ENCODE measurements around the gene NIPA2.

The NIPA2 gene

DNA sequence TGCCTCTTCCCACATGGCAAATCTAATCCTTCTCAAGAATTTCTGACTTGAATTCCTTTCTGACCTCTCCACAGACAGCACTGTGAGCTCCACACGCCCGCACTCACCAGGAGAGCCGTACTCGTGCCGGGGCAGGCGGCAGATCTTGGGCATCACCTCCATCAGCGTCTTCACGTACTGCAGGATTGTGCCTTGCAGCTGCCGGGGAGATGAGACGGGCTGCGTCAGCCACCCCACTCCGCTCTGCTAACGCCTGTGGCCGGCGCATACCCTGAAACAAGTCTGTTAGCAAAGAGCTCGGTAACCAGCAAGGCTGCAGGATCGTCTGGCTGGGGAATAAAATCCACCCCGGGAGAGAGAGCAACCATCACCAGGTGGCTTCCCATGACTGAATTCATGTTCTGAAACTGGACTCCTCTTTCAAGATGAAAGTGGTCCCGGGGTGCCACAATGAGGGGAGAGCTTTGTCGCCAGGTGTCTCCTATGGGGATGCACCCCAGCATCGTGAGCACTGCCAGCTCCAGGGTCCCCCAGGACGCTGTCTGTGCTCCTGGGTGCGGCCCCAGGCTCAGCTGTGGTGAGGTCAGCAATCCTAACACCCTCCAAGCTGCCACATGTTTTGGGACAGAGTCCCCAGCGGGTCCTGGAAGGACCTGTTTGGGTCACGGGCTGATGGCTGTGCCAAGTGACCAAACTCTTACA, 43.4 kb downstream of the NIPA2 start:
- DNase-seq (ENCODE audit: insufficient read length) (no peak), FAIRE-seq (no peak)
- no peak for TF ChIP-seq POLR2AphosphoS5 (IDR thresholded peaks at IDR 0.05; ENCODE audit: low read depth, low read length)
- no peak for TF ChIP-seq TAF1 (IDR thresholded peaks at IDR 0.05; ENCODE audit: borderline replicate concordance, low read depth, low read length)
- no peak for TF ChIP-seq POLR2A (IDR thresholded peaks at IDR 0.05; ENCODE audit: low read depth, low read length)

GRCh38 chr15:22883196-22883595, 44.7 kb downstream of the NIPA2 start:
- TF ChIP-seq TAF1 (IDR thresholded peaks at IDR 0.05; ENCODE audit: borderline replicate concordance, low read depth, low read length) = no peak
- no peak for TF ChIP-seq POLR2A (IDR thresholded peaks at IDR 0.05; ENCODE audit: low read depth, low read length)
- no peak for TF ChIP-seq POLR2AphosphoS5 (IDR thresholded peaks at IDR 0.05; ENCODE audit: low read depth, low read length)

DNA sequence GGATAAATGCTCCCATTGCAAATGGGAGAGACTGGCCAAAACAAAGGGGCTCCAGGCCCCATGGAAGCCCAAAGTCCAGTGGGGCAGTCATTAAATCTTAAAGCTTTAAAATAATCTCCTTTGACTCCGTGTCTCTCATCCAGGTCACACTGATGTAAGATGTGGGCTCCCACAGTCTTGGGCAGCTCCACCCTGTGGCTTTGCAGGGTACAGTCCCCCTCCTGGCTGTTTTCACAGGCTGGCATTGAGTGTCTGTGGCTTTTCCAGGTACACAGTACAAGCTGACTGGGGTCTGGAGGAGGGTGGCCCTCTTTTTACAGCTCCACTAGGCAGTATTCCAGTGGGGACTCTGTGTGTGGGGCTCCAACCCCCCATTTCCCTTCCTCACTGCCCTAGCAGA, 45.9 kb downstream of the NIPA2 start:
- no peak for FAIRE-seq
- no peak for DNase-seq (ENCODE audit: insufficient read length)
- TF ChIP-seq POLR2A (IDR thresholded peaks at IDR 0.05; ENCODE audit: low read depth, low read length) (no peak), TAF1 (IDR thresholded peaks at IDR 0.05; ENCODE audit: borderline replicate concordance, low read depth, low read length) (no peak), POLR2AphosphoS5 (IDR thresholded peaks at IDR 0.05; ENCODE audit: low read depth, low read length) (no peak)

More at GRCh38 chr15:22883196-22883595, 44.7 kb downstream of the NIPA2 start:
- DNase-seq (ENCODE audit: insufficient read length) = no peak
- no peak for FAIRE-seq

- FAIRE-seq (no peak), DNase-seq (ENCODE audit: insufficient read length) (no peak)
- no peak for TF ChIP-seq POLR2AphosphoS5 (IDR thresholded peaks at IDR 0.05; ENCODE audit: low read depth, low read length)
- TF ChIP-seq TAF1 (IDR thresholded peaks at IDR 0.05; ENCODE audit: borderline replicate concordance, low read depth, low read length) = no peak
Observed at GRCh38 chr15:22885120-22885519, 46.7 kb downstream of the NIPA2 start.

- no peak for TF ChIP-seq TAF1 (IDR thresholded peaks at IDR 0.05; ENCODE audit: borderline replicate concordance, low read depth, low read length)
- no peak for TF ChIP-seq POLR2A (IDR thresholded peaks at IDR 0.05; ENCODE audit: low read depth, low read length)
- no peak for TF ChIP-seq POLR2AphosphoS5 (IDR thresholded peaks at IDR 0.05; ENCODE audit: low read depth, low read length)
- FAIRE-seq = no peak
- no peak for DNase-seq (ENCODE audit: insufficient read length)
Observed at GRCh38 chr15:22887157-22887951, 48.9 kb downstream of the NIPA2 start.

GRCh38 chr15:22888120-22888859, 49.8 kb downstream of the NIPA2 start:
- DNase-seq (ENCODE audit: insufficient read length) = no peak
- no peak for TF ChIP-seq POLR2A (IDR thresholded peaks at IDR 0.05; ENCODE audit: low read depth, low read length)
- no peak for TF ChIP-seq POLR2AphosphoS5 (IDR thresholded peaks at IDR 0.05; ENCODE audit: low read depth, low read length)
- no peak for TF ChIP-seq TAF1 (IDR thresholded peaks at IDR 0.05; ENCODE audit: borderline replicate concordance, low read depth, low read length)

DNA sequence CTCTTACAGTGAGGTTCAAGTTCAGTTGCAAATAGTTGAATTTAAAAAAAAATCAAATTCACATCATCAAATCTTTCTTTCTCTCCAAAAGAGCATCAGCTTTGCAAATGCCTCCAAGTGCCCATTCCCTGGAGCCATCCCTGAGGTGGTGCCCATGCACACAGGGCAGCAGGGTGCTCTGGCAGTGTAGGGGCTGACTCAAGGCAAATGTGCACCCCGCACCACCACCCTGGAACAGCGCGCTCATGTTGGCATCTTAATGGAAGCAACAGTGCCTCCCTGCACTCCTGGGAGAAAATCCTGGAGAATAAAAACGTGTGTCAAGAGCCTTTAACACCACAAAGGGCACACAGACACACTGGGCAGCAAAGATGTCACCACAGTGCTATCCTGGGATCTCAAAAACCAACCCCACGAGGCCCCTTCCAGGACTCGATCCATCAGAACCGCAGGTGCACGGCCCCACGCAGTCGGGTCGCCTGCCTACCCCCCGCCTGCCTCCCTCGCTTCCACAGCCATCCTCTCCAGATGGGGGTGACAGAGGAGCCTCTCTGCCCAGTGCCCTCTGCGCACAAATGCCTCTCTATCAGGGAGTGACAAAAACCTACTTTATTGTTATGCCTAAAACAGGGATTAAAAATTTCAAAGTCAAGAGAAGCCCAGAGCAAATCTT, 50.8 kb downstream of the NIPA2 start:
- DNase-seq (ENCODE audit: insufficient read length) (no peak), FAIRE-seq (no peak)
- TF ChIP-seq POLR2AphosphoS5 (IDR thresholded peaks at IDR 0.05; ENCODE audit: low read depth, low read length) = no peak

More at GRCh38 chr15:22888120-22888859, 49.8 kb downstream of the NIPA2 start:
- FAIRE-seq = no peak

GRCh38 chr15:22890296-22890695, 51.8 kb downstream of the NIPA2 start:
- no peak for DNase-seq (ENCODE audit: insufficient read length)
- TF ChIP-seq POLR2AphosphoS5 (IDR thresholded peaks at IDR 0.05; ENCODE audit: low read depth, low read length) = no peak
- TF ChIP-seq POLR2A (IDR thresholded peaks at IDR 0.05; ENCODE audit: low read depth, low read length) = no peak
- no peak for TF ChIP-seq TAF1 (IDR thresholded peaks at IDR 0.05; ENCODE audit: borderline replicate concordance, low read depth, low read length)
- FAIRE-seq = no peak

DNA sequence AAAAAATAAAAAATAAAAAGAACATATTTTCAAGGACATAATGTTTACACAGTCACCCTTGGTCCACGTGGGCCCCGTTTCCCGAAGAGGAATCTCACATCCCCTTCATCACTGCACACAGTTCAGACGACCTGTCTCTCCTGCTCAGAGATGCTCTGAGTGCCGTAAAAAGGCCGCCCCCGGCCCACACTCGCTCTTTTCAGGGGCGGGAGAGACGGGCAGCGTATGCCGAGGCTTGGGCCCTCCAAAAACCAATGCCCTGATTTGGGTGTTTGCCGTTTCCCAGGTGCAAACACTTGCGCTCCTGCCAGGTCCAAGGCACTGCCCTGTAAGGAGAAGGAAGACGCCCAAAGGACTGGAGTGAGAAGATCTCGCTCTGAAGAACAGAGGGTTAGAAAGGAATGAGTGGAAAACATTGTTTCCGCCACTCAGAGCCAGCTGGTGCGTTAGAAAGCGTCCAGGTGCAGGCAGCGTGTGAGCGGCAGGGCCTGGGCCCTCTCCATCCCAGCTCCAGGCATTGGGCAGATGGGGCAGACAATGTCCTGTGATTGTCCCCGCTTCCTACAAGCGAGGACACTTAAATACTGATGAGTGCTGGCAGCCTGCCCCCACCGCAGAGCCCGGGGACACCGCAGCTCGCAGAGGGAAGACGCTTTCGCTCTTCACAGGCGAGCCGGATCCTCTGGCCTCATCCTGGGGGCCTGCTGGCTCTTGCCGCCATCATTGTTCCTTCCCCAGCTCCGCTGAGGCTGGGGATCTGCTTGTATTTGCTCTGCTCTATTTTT, 53.2 kb downstream of the NIPA2 start:
- TF ChIP-seq TAF1 (IDR thresholded peaks at IDR 0.05; ENCODE audit: borderline replicate concordance, low read depth, low read length) (no peak), POLR2A (IDR thresholded peaks at IDR 0.05; ENCODE audit: low read depth, low read length) (no peak)
- DNase-seq (ENCODE audit: insufficient read length) (no peak), FAIRE-seq (no peak)

GRCh38 chr15:22892333-22892732, 53.9 kb downstream of the NIPA2 start:
- FAIRE-seq (no peak), DNase-seq (ENCODE audit: insufficient read length) (no peak)
- no peak for TF ChIP-seq POLR2A (IDR thresholded peaks at IDR 0.05; ENCODE audit: low read depth, low read length)
- no peak for TF ChIP-seq POLR2AphosphoS5 (IDR thresholded peaks at IDR 0.05; ENCODE audit: low read depth, low read length)
- no peak for TF ChIP-seq TAF1 (IDR thresholded peaks at IDR 0.05; ENCODE audit: borderline replicate concordance, low read depth, low read length)
